NAMALWA (cell line): Measurements from ENCODE around the gene ZNF516.
A peak's percentile ranks its signal among the peaks of the same experiment; 100 is the strongest.
"Not testable (repeated sequence)": the region's sequence is repeated elsewhere in the genome, so short reads cannot be mapped to it uniquely, and the experiment has no call there.

Experiments used
- DNase-seq: peaks from one replicate; pipeline ENCODE4 v3.0.0-alpha.2; 2015; ENCODE audit warnings: low spot score

ZNF516 gene

GRCh38 chr18:76495006-76495370 is at the start of gene ZNF516:
Gene ZNF516 (minus strand): TSS chr18:76495242. CDS start chr18:76443054, 52,188 bp downstream.
- DNase-seq: peak; percentile 58

- DNase-seq: no peak
Measured at GRCh38 chr18:76538846-76539245, 43.8 kb upstream of the ZNF516 start.

GRCh38 chr18:76537621-76538020 is 42.6 kb upstream of the ZNF516 start:
- DNase-seq: no peak

GRCh38 chr18:76536593-76536992 is 41.6 kb upstream of the ZNF516 start:
- not testable (repeated sequence) for DNase-seq

GRCh38 chr18:76532875-76533274 is 37.8 kb upstream of the ZNF516 start:
- no peak for DNase-seq

- DNase-seq: peak; percentile 15
Measured at GRCh38 chr18:76530846-76531245, 35.8 kb upstream of the ZNF516 start.

- DNase-seq: no peak
Measured at GRCh38 chr18:76530391-76530790, 35.3 kb upstream of the ZNF516 start.

GRCh38 chr18:76529433-76529811 is 34.4 kb upstream of the ZNF516 start:
- no peak for DNase-seq

- DNase-seq: no peak
Measured at GRCh38 chr18:76528477-76529432, 33.7 kb upstream of the ZNF516 start.

- DNase-seq: no peak
Measured at GRCh38 chr18:76525911-76526310, 30.9 kb upstream of the ZNF516 start.

GRCh38 chr18:76524900-76525698 is 30.1 kb upstream of the ZNF516 start:
- DNase-seq: no peak

GRCh38 chr18:76524477-76524876 is 29.4 kb upstream of the ZNF516 start:
- no peak for DNase-seq

GRCh38 chr18:76522551-76522950 is 27.5 kb upstream of the ZNF516 start:
- DNase-seq: no peak

- no peak for DNase-seq
Measured at GRCh38 chr18:76522122-76522503, 27.1 kb upstream of the ZNF516 start.

- no peak for DNase-seq
Measured at GRCh38 chr18:76521417-76522121, 26.5 kb upstream of the ZNF516 start.

- DNase-seq: peak; percentile 37
Measured at GRCh38 chr18:76518860-76519538, 24.0 kb upstream of the ZNF516 start.

GRCh38 chr18:76518123-76518859 is 23.2 kb upstream of the ZNF516 start:
- peak; percentile 59 for DNase-seq

GRCh38 chr18:76515576-76515975 is 20.5 kb upstream of the ZNF516 start:
- no peak for DNase-seq

- DNase-seq: no peak
Measured at GRCh38 chr18:76514573-76514972, 19.5 kb upstream of the ZNF516 start.

- DNase-seq: no peak
Measured at GRCh38 chr18:76507830-76508385, 12.9 kb upstream of the ZNF516 start.
